Muscle layer of duodenum (tissue), 2 donors: ENCODE data around the gene NSG1.

Source experiments
- H3K27ac ChIP-seq: one replicate; pipeline ENCODE4 v1.7.0; 2013; ENCODE audit warnings: mild to moderate bottlenecking, low read length
- H3K27me3 ChIP-seq: one replicate; pipeline ENCODE4 v1.7.0; 2013; ENCODE audit warnings: low read depth, mild to moderate bottlenecking, control low read depth, low read length
- H3K36me3 ChIP-seq, 2 donors: one replicate each; pipeline ENCODE4 v1.7.0; 2013; ENCODE audit warnings: low read length in 2 of 2, control low read depth in 1 of 2, mild to moderate bottlenecking in 1 of 2; ENCODE audit not compliant: insufficient read depth in 2 of 2, control insufficient read depth in 1 of 2
- H3K4me1 ChIP-seq, 2 donors: one replicate each; pipeline ENCODE4 v1.7.0; 2013; ENCODE audit warnings: low read length in 2 of 2, mild to moderate bottlenecking in 2 of 2, control low read depth in 1 of 2, moderate library complexity in 1 of 2; ENCODE audit not compliant: insufficient read depth in 2 of 2, control insufficient read depth in 1 of 2
- H3K4me3 ChIP-seq, 2 donors: one replicate each; pipeline ENCODE4 v1.7.0; 2013; ENCODE audit warnings: low read length in 2 of 2, low read depth in 1 of 2, mild to moderate bottlenecking in 1 of 2
- H3K9me3 ChIP-seq, 2 donors: one replicate each; pipeline ENCODE4 v1.7.0; 2013; ENCODE audit warnings: low read length in 2 of 2, control low read depth in 1 of 2, mild to moderate bottlenecking in 1 of 2; ENCODE audit not compliant: control insufficient read depth in 1 of 2
- donor health status: healthy.

Gene NSG1

GRCh38 chr4:4430492-4431195 lies 43.7 kb downstream of the NSG1 start:
- Histone ChIP-seq H3K4me3 (no peak overlapping the region), H3K36me3 (peaks cover 7 to 48% of the 10 kb centered on the region in 2 donors), H3K4me1 (no peaks in the 10 kb centered on the region), H3K9me3 (no peaks in the 10 kb centered on the region), H3K27me3 (no peaks in the 10 kb centered on the region), H3K27ac (no peak overlapping the region)

- Histone ChIP-seq H3K27ac (no peak overlapping the region), H3K9me3 (no peaks in the 10 kb centered on the region), H3K4me1 (no peaks in the 10 kb centered on the region), H3K4me3 (no peak overlapping the region), H3K36me3 (peaks cover 12 to 64% of the 10 kb centered on the region in 2 donors), H3K27me3 (no peaks in the 10 kb centered on the region)
Measured at GRCh38 chr4:4432341-4433125, 45.6 kb downstream of the NSG1 start.

- Histone ChIP-seq H3K27me3 (no peaks in the 10 kb centered on the region), H3K36me3 (peaks cover 16 to 65% of the 10 kb centered on the region in 2 donors), H3K9me3 (no peaks in the 10 kb centered on the region), H3K4me3 (no peak overlapping the region), H3K27ac (no peak overlapping the region), H3K4me1 (no peaks in the 10 kb centered on the region)
Measured at GRCh38 chr4:4433941-4434340, 47.0 kb downstream of the NSG1 start.

GRCh38 chr4:4436244-4436823 lies 49.4 kb downstream of the NSG1 start:
- H3K36me3 ChIP-seq = peaks cover 13 to 59% of the 10 kb centered on the region in 2 donors

GRCh38 chr4:4437798-4438470 lies 51.0 kb downstream of the NSG1 start:
- Histone ChIP-seq H3K27ac (no peak overlapping the region), H3K27me3 (no peaks in the 10 kb centered on the region), H3K36me3 (peaks cover 13 to 44% of the 10 kb centered on the region in 2 donors), H3K4me3 (no peak overlapping the region), H3K4me1 (no peaks in the 10 kb centered on the region), H3K9me3 (no peaks in the 10 kb centered on the region)

More at GRCh38 chr4:4436244-4436823, 49.4 kb downstream of the NSG1 start:
- no peak overlapping the region for H3K4me3 ChIP-seq
- no peaks in the 10 kb centered on the region for H3K9me3 ChIP-seq
- H3K27me3 ChIP-seq = no peaks in the 10 kb centered on the region
- H3K27ac ChIP-seq = no peak overlapping the region
- no peaks in the 10 kb centered on the region for H3K4me1 ChIP-seq

- Histone ChIP-seq H3K27me3 (no peaks in the 10 kb centered on the region), H3K4me3 (no peak overlapping the region), H3K4me1 (no peaks in the 10 kb centered on the region), H3K36me3 (peaks cover 13 to 37% of the 10 kb centered on the region in 2 donors), H3K9me3 (no peaks in the 10 kb centered on the region), H3K27ac (no peak overlapping the region)
Measured at GRCh38 chr4:4438891-4439290, 52.0 kb downstream of the NSG1 start.

- H3K9me3 ChIP-seq = no peaks in the 10 kb centered on the region
- H3K27ac ChIP-seq = no peak overlapping the region
- peaks cover 13 to 31% of the 10 kb centered on the region in 2 donors for H3K36me3 ChIP-seq
- H3K4me1 ChIP-seq = no peaks in the 10 kb centered on the region
- no peaks in the 10 kb centered on the region for H3K27me3 ChIP-seq
- H3K4me3 ChIP-seq = no peak overlapping the region
Measured at GRCh38 chr4:4439782-4440181, 52.9 kb downstream of the NSG1 start.

GRCh38 chr4:4440333-4441061 lies 53.6 kb downstream of the NSG1 start:
- peaks cover 11 to 29% of the 10 kb centered on the region in 2 donors for H3K36me3 ChIP-seq
- no peak overlapping the region for H3K4me3 ChIP-seq
- no peak overlapping the region for H3K27ac ChIP-seq
- H3K9me3 ChIP-seq = no peaks in the 10 kb centered on the region
- H3K4me1 ChIP-seq = no peaks in the 10 kb centered on the region
- H3K27me3 ChIP-seq = no peaks in the 10 kb centered on the region

GRCh38 chr4:4443821-4444220 lies 56.9 kb downstream of the NSG1 start:
- H3K27me3 ChIP-seq = no peaks in the 10 kb centered on the region
- H3K4me3 ChIP-seq = no peak overlapping the region
- no peaks in the 10 kb centered on the region for H3K9me3 ChIP-seq
- H3K36me3 ChIP-seq = no peaks in the 10 kb centered on the region
- no peaks in the 10 kb centered on the region for H3K4me1 ChIP-seq
- H3K27ac ChIP-seq = no peak overlapping the region

GRCh38 chr4:4446434-4446833 lies 59.5 kb downstream of the NSG1 start:
- Histone ChIP-seq H3K4me3 (no peak overlapping the region), H3K36me3 (peaks cover 0 to 3% of the 10 kb centered on the region in 2 donors), H3K9me3 (no peaks in the 10 kb centered on the region), H3K27ac (no peak overlapping the region), H3K4me1 (no peaks in the 10 kb centered on the region), H3K27me3 (no peaks in the 10 kb centered on the region)
